ENCODE results near the gene MFSD11.

- no peak for TF ChIP-seq POLR2AphosphoS5 (IDR thresholded peaks at IDR 0.05)
- no peak for TF ChIP-seq CTCF (IDR thresholded peaks at IDR 0.05)
Measured at GRCh38 chr17:76691379-76692191, 46.3 kb upstream of the MFSD11 start.
